OCI-LY3 (cell line): ENCODE data around the gene ZNF407.

Experiments used
- H2AFZ ChIP-seq: fragments of 200-600, 300-600 bp; shearing (Covaris generic); 2 replicates; pipeline ENCODE4 v1.6.0; 2014; ENCODE audit warnings: antibody characterized with exemption, low read depth, low read length
- H3K27ac ChIP-seq: fragments of 200-600, 300-600 bp; sonication (generic); 2 replicates; pipeline ENCODE4 v1.5.1; 2014; ENCODE audit warnings: mild to moderate bottlenecking, low read length, moderate library complexity, mixed read lengths
- H3K27me3 ChIP-seq: fragments of 200-600, 300-600 bp; sonication (generic); 2 replicates; pipeline ENCODE4 v1.6.1; 2014; ENCODE audit warnings: low read depth, low read length, mixed read lengths
- H3K36me3 ChIP-seq: fragments of 200-600, 300-600 bp; sonication (generic); replicated peaks from 2 replicates; pipeline ENCODE3; 2014; ENCODE audit warnings: low read depth, low read length, mixed read lengths
- H3K4me1 ChIP-seq: fragments of 300-600, 200-600 bp; sonication (generic); 2 replicates; pipeline ENCODE4 v1.6.1; 2014; ENCODE audit warnings: low read length, mixed read lengths
- H3K4me2 ChIP-seq: fragments of 200-600, 300-600 bp; sonication (generic); 2 replicates; pipeline ENCODE4 v1.6.1; 2014; ENCODE audit warnings: low read length, mixed read lengths
- H3K4me3 ChIP-seq: fragments of 300-600, 200-600 bp; sonication (generic); 2 replicates; pipeline ENCODE4 v1.5.1; 2014; ENCODE audit warnings: antibody characterized with exemption, mild to moderate bottlenecking, low read length, moderate library complexity
- H3K79me2 ChIP-seq: fragments of 300-600, 200-600 bp; shearing (Covaris generic); 2 replicates; pipeline ENCODE4 v1.6.1; 2014; ENCODE audit warnings: mild to moderate bottlenecking, low read length, mixed read lengths
- H3K9ac ChIP-seq: fragments of 300-600, 200-600 bp; shearing (Covaris generic); 2 replicates; pipeline ENCODE4 v1.6.0; 2014; ENCODE audit warnings: mild to moderate bottlenecking, low read length, moderate library complexity
- H3K9me3 ChIP-seq: fragments of 200-600, 300-600 bp; shearing (Covaris generic); 2 replicates; pipeline ENCODE4 v1.6.1; 2014; ENCODE audit warnings: low read length, mixed read lengths; ENCODE audit not compliant: insufficient read depth
- H4K20me1 ChIP-seq: fragments of 200-600, 300-600 bp; sonication (generic); 2 replicates; pipeline ENCODE4 v1.6.1; 2016; ENCODE audit warnings: low read length, mixed read lengths; ENCODE audit not compliant: insufficient read depth
- CTCF ChIP-seq: fragments of 200-600, 300-600 bp; sonication (generic); IDR thresholded peaks from 2 replicates; pipeline ENCODE4 v1.5.1; 2014; ENCODE audit warnings: antibody characterized with exemption, low read length, low read depth
- EZH2phosphoT487 ChIP-seq: fragments of 200-600 bp; shearing (Covaris generic); IDR thresholded peaks from 2 replicates; pipeline ENCODE4 v1.6.1; 2018; ENCODE audit warnings: antibody characterized with exemption, mixed run types, low read depth

The ZNF407 gene

GRCh38 chr18:74950479-74950878 lies 352.8 kb downstream of the ZNF407 start:
- no peak overlapping the region for H3K4me2 ChIP-seq
- H3K4me3 ChIP-seq, result no peak overlapping the region
- H3K9me3 ChIP-seq, result no peaks in the 10 kb centered on the region
- H2AFZ ChIP-seq, result no peak overlapping the region
- H3K27ac ChIP-seq, result no peak overlapping the region
- H3K79me2 ChIP-seq, result no peaks in the 10 kb centered on the region
- H3K27me3 ChIP-seq, result no peaks in the 10 kb centered on the region
- H3K9ac ChIP-seq, result no peak overlapping the region
- peaks cover 16% of the 10 kb centered on the region for H3K4me1 ChIP-seq
- TF ChIP-seq CTCF, result no peak
- TF ChIP-seq EZH2phosphoT487, result no peak
- no peaks in the 10 kb centered on the region for H4K20me1 ChIP-seq
- H3K36me3 ChIP-seq, result no peaks in the 10 kb centered on the region

GRCh38 chr18:74951165-74951760 lies 353.6 kb downstream of the ZNF407 start:
- Histone ChIP-seq H3K27me3 (no peaks in the 10 kb centered on the region), H3K4me1 (peaks cover 16% of the 10 kb centered on the region), H3K36me3 (no peaks in the 10 kb centered on the region), H4K20me1 (no peaks in the 10 kb centered on the region), H2AFZ (no peak overlapping the region), H3K9ac (no peak overlapping the region), H3K79me2 (no peaks in the 10 kb centered on the region), H3K4me3 (peak overlapping the region; percentile 0; the same call in 1 of the 2 replicates), H3K9me3 (no peaks in the 10 kb centered on the region), H3K4me2 (peak overlapping the region; percentile 23), H3K27ac (no peak overlapping the region)
- no peak for TF ChIP-seq CTCF
- TF ChIP-seq EZH2phosphoT487, result no peak

- Histone ChIP-seq H3K4me1 (no peaks in the 10 kb centered on the region), H3K27me3 (no peaks in the 10 kb centered on the region), H3K9ac (no peak overlapping the region), H3K36me3 (no peaks in the 10 kb centered on the region), H3K4me2 (no peak overlapping the region), H3K9me3 (no peaks in the 10 kb centered on the region), H3K79me2 (no peaks in the 10 kb centered on the region), H3K4me3 (no peak overlapping the region), H3K27ac (no peak overlapping the region), H4K20me1 (no peaks in the 10 kb centered on the region), H2AFZ (no peak overlapping the region)
- TF ChIP-seq EZH2phosphoT487, result no peak
- no peak for TF ChIP-seq CTCF
These were observed 360.0 kb downstream of the ZNF407 start for GRCh38 chr18:74957588-74958224.

GRCh38 chr18:74959216-74959615 lies 361.5 kb downstream of the ZNF407 start:
- H3K27ac ChIP-seq, result no peak overlapping the region
- H3K4me3 ChIP-seq, result no peak overlapping the region
- H3K9ac ChIP-seq, result no peak overlapping the region
- H3K79me2 ChIP-seq, result no peaks in the 10 kb centered on the region
- H3K9me3 ChIP-seq, result no peaks in the 10 kb centered on the region
- no peak for TF ChIP-seq CTCF
- TF ChIP-seq EZH2phosphoT487, result no peak
- H3K4me2 ChIP-seq, result no peak overlapping the region
- no peak overlapping the region for H2AFZ ChIP-seq
- no peaks in the 10 kb centered on the region for H4K20me1 ChIP-seq
- no peaks in the 10 kb centered on the region for H3K27me3 ChIP-seq
- H3K36me3 ChIP-seq, result no peaks in the 10 kb centered on the region
- peaks cover 4% of the 10 kb centered on the region; the same call in 1 of the 2 replicates for H3K4me1 ChIP-seq
